A549 (cell line): ENCODE measurements around the gene APBB2. TPM values are rescaled to one million over a fixed set of nuclear protein-coding genes. Genes with fewer than 3 reads are reported as not detected.

Experiments used
- ATAC-seq, 2 experiments: fragments of 200-7000 bp in 1 of 2; fragments of >200 bp in 1 of 2; cut with Nextera tagmentation in 1 of 2; cut with Tn5 transposase in 1 of 2; 3 replicates each; pipeline versions ENCODE4 v1.8.0 to v1.9.1; 2018 to 2020; ENCODE audit warnings: mild to moderate bottlenecking in 1 of 2, moderate library complexity in 1 of 2
- CTCF ChIA-PET: fragments of 300-600 bp; sonication (Branson Sonifier 250); formaldehyde crosslinking; extraction: SDS; loops from one replicate; lab custom pipeline; 2021; ENCODE audit warnings: antibody characterized with exemption, inconsistent platforms; lab: Yijun Ruan, JAX
- POLR2A ChIA-PET: fragments of 350-600 bp; formaldehyde crosslinking; extraction: SDS; loops from one replicate; lab custom pipeline; 2021; ENCODE audit warnings: antibody characterized with exemption, inconsistent platforms; lab: Yijun Ruan, JAX
- DNase-seq, 2 experiments: peaks; one replicate each; pipeline versions ENCODE4 v3.0.0 to v3.0.0-alpha.2; 2011 to 2016; ENCODE audit warnings: low read depth in 1 of 2, low spot score in 1 of 2
- FAIRE-seq: peaks from 2 replicates; lab custom pipeline; 2011; peaks lifted over from hg19 to GRCh38; lab: Jason Lieb, UNC
- H3K27ac ChIP-seq, 2 experiments: fragments of >200 bp; sonication (Bioruptor Twin); formaldehyde crosslinking; 3 replicates each; pipeline ENCODE4 v1.5.1; 2016 to 2017
- H3K4me1 ChIP-seq: fragments of >200 bp; sonication (Bioruptor Twin); formaldehyde crosslinking; 3 replicates; pipeline ENCODE4 v1.6.1; 2016
- H3K4me2 ChIP-seq: fragments of >200 bp; sonication (Bioruptor Twin); formaldehyde crosslinking; 3 replicates; pipeline ENCODE4 v1.6.1; 2016
- H3K4me3 ChIP-seq: fragments of >200 bp; sonication (Bioruptor Twin); formaldehyde crosslinking; 3 replicates; pipeline ENCODE4 v1.5.1; 2016
- H3K9me3 ChIP-seq: fragments of >200 bp; sonication (Bioruptor Twin); formaldehyde crosslinking; 3 replicates; pipeline ENCODE4 v1.6.1; 2016
- BHLHE40 ChIP-seq: IDR thresholded peaks from 2 replicates; pipeline ENCODE4 v1.6.1; 2012; ENCODE audit warnings: low read depth, low read length, inconsistent platforms
- CBX2 ChIP-seq: fragments of 200-600 bp; sonication (generic); IDR thresholded peaks from 2 replicates; pipeline ENCODE4 v1.6.1; 2016; ENCODE audit warnings: low read depth, mild to moderate bottlenecking, borderline replicate concordance
- ELK1 ChIP-seq: fragments of 150-350 bp; IDR thresholded peaks from 2 replicates; pipeline ENCODE4 v1.6.1; 2014; ENCODE audit warnings: low read depth, mild to moderate bottlenecking, low read length
- EP300 ChIP-seq, 2 experiments: fragments of >200 bp; sonication (Bioruptor Twin); formaldehyde crosslinking; IDR thresholded peaks; 2 replicates in 1 of 2; 3 replicates in 1 of 2; pipeline ENCODE4 v1.6.1; 2016 to 2017
- FOSB ChIP-seq: fragments of 250-450 bp; sonication (Bioruptor Pico); IDR thresholded peaks from 2 replicates; pipeline ENCODE4 v1.5.0; 2020; ENCODE audit warnings: mild to moderate bottlenecking, moderate library complexity
- HES2 ChIP-seq: fragments of >200 bp; sonication (Bioruptor Twin); formaldehyde crosslinking; IDR thresholded peaks from 2 replicates; pipeline ENCODE4 v1.6.1; 2016
- MAZ ChIP-seq: fragments of 150-350 bp; IDR thresholded peaks from 2 replicates; pipeline ENCODE4 v1.6.1; 2014; ENCODE audit warnings: antibody characterized with exemption, low read depth, low read length, borderline replicate concordance
- NPAS2 ChIP-seq: fragments of 250-450 bp; sonication (Bioruptor Pico); IDR thresholded peaks from 2 replicates; pipeline ENCODE4 v1.8.0; 2022; ENCODE audit warnings: mild to moderate bottlenecking, moderate library complexity, borderline replicate concordance
- POLR2AphosphoS2 ChIP-seq: conservative IDR thresholded peaks from 2 replicates; pipeline ENCODE4 v1.6.1; 2012; ENCODE audit warnings: low read length, improper control_type of control experiment, inconsistent platforms
- RAD21 ChIP-seq, 2 experiments: fragments of >200 bp in 1 of 2; sonication (Bioruptor Twin) in 1 of 2; formaldehyde crosslinking in 1 of 2; IDR thresholded peaks in 1 of 2; conservative IDR thresholded peaks in 1 of 2; 2 replicates in 1 of 2; 3 replicates in 1 of 2; pipeline ENCODE4 v1.6.1; 2012 to 2018; ENCODE audit warnings: inconsistent platforms in 1 of 2
- RARB ChIP-seq: fragments of 250-450 bp; sonication (Bioruptor Pico); IDR thresholded peaks from 2 replicates; pipeline ENCODE4 v1.8.0; 2021; ENCODE audit warnings: mild to moderate bottlenecking, moderate library complexity
- TFCP2L1 ChIP-seq: fragments of 250-450 bp; sonication (Bioruptor Pico); IDR thresholded peaks from 2 replicates; pipeline ENCODE4 v1.5.0; 2021; ENCODE audit warnings: mild to moderate bottlenecking
- USF2 ChIP-seq: fragments of 450-650 bp; IDR thresholded peaks from 2 replicates; pipeline ENCODE4 v1.6.1; 2014; ENCODE audit warnings: antibody characterized with exemption
- ZFP36 ChIP-seq: fragments of 450-650 bp; IDR thresholded peaks from 2 replicates; pipeline ENCODE4 v1.6.1; 2014; ENCODE audit warnings: borderline replicate concordance; ENCODE audit not compliant: partially characterized antibody
- WGBS: methylation state at CpG from one replicate; pipeline ENCODE4 v1.1.6; 2017; ENCODE audit errors: missing lambda C conversion rate; 5-methylcytosine and 5-hydroxymethylcytosine counted together
- polyA plus RNA-seq, 4 experiments: library from polyadenylated mRNA; depleted of rRNA in 3 of 4; stranded (reverse); fragments of >200 nt; fragmentation: RNase III in 1 of 4; extraction: RNeasy Plus Mini Kit Qiagen cat#74134 plus additional on column Dnase treatment in 1 of 4; gene quantifications; 2 replicates in 3 of 4; 3 replicates in 1 of 4; pipeline ENCODE4 v1.2.3, GENCODE V29; 2011 to 2017

APBB2 gene
- polyA plus RNA-seq, 2 of the 4 experiments (the other 2 are of a cell fraction): 8.3 to 31.9 TPM

GRCh38 chr4:41122309-41122708 is 92.0 kb downstream of the APBB2 start:
- CTCF ChIA-PET: no interaction called here
- peaks cover 12% of the 10 kb centered on the region for H3K4me1 ChIP-seq
- no peaks in the 10 kb centered on the region for H3K9me3 ChIP-seq
- no peak for FAIRE-seq
- H3K27ac ChIP-seq: no peak overlapping the region
- H3K4me2 ChIP-seq: no peak overlapping the region
- TF ChIP-seq EP300 (IDR thresholded peaks at IDR 0.05) (no peak), MAZ (no peak), CBX2 (no peak), FOSB (CRISPR knock-in tag) (no peak), RAD21 (conservative IDR thresholded peaks at IDR 0.05 in 1 of 2, IDR thresholded peaks at IDR 0.05 in 1 of 2) (no peak), ELK1 (no peak)
- no peak for ATAC-seq
- H3K4me3 ChIP-seq: no peak overlapping the region
- POLR2A ChIA-PET: no interaction called here
- no peak for DNase-seq

GRCh38 chr4:41121906-41122305 is 92.4 kb downstream of the APBB2 start:
- ATAC-seq: no peak
- no peak overlapping the region for H3K4me2 ChIP-seq
- ChIA-PET POLR2A (no interaction called here), CTCF (no interaction called here)
- TF ChIP-seq RARB (no peak), USF2 (no peak), ELK1 (no peak), TFCP2L1 (no peak), NPAS2 (CRISPR knock-in tag) (no peak), BHLHE40 (no peak), FOSB (CRISPR knock-in tag) (no peak), HES2 (no peak)
- H3K27ac ChIP-seq: no peak overlapping the region
- H3K4me3 ChIP-seq: no peak overlapping the region
- H3K4me1 ChIP-seq: peaks cover 12% of the 10 kb centered on the region
- no peak for DNase-seq
- H3K9me3 ChIP-seq: no peaks in the 10 kb centered on the region
- no peak for FAIRE-seq
- WGBS: 85% methylated on average over 2 of the region's 2 CpGs

- 89% methylated on average over 12 of the region's 12 CpGs for WGBS
- Histone ChIP-seq H3K9me3 (no peaks in the 10 kb centered on the region), H3K4me2 (no peak overlapping the region), H3K27ac (no peak overlapping the region), H3K4me3 (no peak overlapping the region), H3K4me1 (peaks cover 10% of the 10 kb centered on the region)
- ChIA-PET POLR2A (no interaction called here), CTCF (interaction anchor here (1.4 to 1.6 kb wide), 2 partner anchors 22 to 92 kb away, joined by 3 to 5 read pairs; no protein-coding TSS in a partner anchor)
- TF ChIP-seq RAD21 (conservative IDR thresholded peaks at IDR 0.05 in 1 of 2, IDR thresholded peaks at IDR 0.05 in 1 of 2): no peak
- no peak for TF ChIP-seq POLR2AphosphoS2
- TF ChIP-seq ZFP36: no peak
- ATAC-seq (no peak), FAIRE-seq (no peak), DNase-seq (no peak)
Observed at GRCh38 chr4:41120297-41121217, 93.8 kb downstream of the APBB2 start.
